Suppressor macrophage treated with lipopolysaccharide for 4 hours (primary cell): ENCODE results near the gene CFAP107.

Experiments used
- DNase-seq: peaks from one replicate; pipeline ENCODE4 v3.0.0-alpha.2; 2020

Gene CFAP107

GRCh38 chr1:12745126-12745991 lies 641 bp upstream of the CFAP107 start:
- DNase-seq: no peak

- no peak for DNase-seq
Observed at GRCh38 chr1:12748778-12749355, 2.9 kb downstream of the CFAP107 start.

DNA sequence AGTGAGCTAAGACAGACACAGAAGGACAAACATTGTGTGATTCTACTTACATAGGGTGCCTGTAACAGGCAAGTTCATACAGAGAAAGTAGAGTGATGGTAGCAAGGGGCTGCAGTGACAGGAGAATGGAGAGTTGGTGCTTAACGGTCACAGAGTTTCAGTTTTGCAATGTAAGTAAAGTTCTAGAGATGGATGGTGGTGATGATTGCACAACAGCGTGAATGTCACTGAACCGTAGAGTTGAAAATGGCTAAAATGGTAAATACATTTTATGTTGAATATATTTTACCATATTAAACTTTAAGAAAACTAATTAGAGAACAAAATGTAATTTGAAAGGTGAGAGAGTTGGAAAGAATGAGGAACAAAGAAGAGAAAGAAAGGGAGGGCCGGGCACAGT lies 8.7 kb downstream of the CFAP107 start:
- no peak for DNase-seq

DNA sequence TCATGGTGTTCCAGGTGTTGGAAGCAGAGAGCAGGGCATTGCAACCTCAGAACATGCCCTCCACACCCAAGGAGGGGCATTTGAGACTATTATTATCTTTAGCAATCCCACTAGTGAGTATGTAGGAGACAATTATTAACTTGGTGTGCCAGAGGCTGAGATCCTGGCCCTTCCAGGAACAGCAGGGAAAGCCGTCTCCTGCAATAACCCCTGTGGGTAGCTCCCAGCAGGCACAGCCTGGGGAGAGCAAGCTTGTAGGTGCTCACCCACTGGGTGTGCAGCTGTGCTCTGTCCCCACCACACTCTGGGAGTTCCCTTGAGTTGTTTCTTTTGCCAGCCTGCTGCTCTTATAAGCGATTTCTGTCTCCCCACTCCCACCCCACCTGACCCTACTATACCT lies 10.3 kb downstream of the CFAP107 start:
- DNase-seq: no peak

DNA sequence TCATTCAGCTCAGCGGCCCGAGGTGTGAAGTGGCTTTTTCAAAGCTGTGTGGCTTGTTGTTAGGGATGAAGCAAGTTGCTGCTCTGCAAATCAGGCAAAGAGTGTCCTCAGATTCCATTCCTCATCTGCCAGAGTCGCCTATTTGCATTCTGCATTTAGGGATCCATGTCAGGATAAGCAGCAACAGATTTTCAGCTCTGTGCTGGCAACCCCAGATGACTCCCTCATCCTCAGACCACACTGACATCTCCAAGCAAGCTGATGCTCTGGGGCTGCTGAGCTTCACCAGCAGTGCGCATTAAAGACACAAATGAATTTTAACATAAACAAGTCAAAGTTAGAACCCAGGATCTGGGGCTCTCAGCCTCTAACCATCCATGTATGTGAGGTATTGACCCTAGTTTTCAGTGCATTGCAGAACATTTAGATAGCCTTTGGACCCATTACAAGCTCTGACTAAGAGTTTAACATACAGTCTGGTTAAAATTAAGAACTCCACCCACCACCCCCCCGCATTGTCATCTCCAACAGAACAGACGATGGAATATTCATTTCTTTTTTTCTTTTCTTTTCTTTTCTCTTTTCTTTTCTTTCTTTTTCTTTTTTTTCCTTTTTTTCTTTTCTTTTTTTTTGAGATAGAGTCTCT lies 10.9 kb downstream of the CFAP107 start:
- DNase-seq: no peak

DNA sequence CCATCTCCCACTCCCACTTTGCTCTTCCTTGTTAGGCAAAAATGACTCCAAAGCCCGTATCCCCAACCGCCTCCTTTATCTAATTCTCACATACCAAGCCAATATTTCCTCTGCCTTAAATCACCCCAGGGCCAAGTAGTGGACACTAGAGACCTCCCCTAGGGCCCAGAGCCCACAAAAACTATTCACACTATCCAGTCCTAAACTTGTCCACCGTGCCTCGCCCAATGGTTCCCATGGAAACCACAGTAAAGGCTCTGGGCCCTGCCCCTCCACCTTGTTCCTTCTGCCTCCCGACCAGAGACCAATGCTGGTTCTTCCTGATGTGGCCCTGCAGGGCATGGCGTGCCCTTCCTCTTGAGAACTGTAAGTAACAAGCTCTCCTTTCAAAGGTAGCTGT lies 11.8 kb downstream of the CFAP107 start:
- DNase-seq: no peak

- no peak for DNase-seq
Observed at GRCh38 chr1:12760256-12760795, 14.3 kb downstream of the CFAP107 start.

DNA sequence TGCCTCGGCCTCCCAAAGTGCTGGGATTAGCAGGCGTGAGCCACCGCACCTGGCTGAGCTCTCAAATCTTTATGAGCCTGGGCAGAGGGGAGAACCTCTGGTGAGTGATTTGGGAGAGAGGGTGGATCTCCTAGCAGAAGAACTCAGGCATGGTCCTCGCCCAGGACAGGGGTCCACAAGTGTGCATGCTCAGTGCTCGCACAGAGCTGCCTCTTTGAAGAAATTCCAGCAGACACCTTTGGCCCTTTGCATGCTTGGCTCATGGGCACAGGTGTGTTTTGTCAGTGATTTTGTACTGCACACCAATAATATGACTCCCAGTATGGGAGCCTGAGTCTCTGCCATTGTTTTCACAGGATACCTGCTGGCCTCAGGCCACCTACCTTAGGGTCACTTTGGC lies 15.8 kb downstream of the CFAP107 start:
- DNase-seq: no peak

- no peak for DNase-seq
Observed at GRCh38 chr1:12762766-12763165, 16.8 kb downstream of the CFAP107 start.

- no peak for DNase-seq
Observed at GRCh38 chr1:12763479-12763878, 17.5 kb downstream of the CFAP107 start.

DNA sequence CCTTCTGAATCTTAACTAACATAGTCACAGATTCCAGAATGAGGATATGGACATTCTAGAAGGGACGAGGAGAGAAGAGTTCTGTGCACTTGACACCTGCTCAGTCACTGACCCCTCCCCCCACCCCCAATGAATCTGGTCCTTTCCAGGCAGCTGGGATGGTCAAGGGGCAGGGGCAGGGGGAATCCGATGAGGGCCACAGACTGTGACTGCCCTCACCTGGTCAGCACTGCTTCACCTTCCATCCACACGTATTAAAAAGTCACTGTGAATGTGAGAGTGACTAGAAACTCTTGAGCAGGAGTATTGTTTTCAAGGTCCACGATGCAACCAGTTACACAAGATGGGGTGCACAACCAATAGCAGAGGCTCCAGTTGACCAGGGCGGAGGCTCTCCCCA lies 18.0 kb downstream of the CFAP107 start:
- DNase-seq: no peak

GRCh38 chr1:12769031-12769430 lies 23.0 kb downstream of the CFAP107 start:
- no peak for DNase-seq

GRCh38 chr1:12769976-12770505 lies 24.0 kb downstream of the CFAP107 start:
- no peak for DNase-seq

- DNase-seq: no peak
Observed at GRCh38 chr1:12770620-12771019, 24.6 kb downstream of the CFAP107 start.

- no peak for DNase-seq
Observed at GRCh38 chr1:12771186-12771585, 25.2 kb downstream of the CFAP107 start.

GRCh38 chr1:12772520-12772919 lies 26.5 kb downstream of the CFAP107 start:
- no peak for DNase-seq

- DNase-seq: no peak
Observed at GRCh38 chr1:12773438-12773837, 27.4 kb downstream of the CFAP107 start, which contains the start of gene PRAMEF12. Gene PRAMEF12 (plus strand): TSS chr1:12773738. CDS start chr1:12774868, 1,130 bp downstream.

DNA sequence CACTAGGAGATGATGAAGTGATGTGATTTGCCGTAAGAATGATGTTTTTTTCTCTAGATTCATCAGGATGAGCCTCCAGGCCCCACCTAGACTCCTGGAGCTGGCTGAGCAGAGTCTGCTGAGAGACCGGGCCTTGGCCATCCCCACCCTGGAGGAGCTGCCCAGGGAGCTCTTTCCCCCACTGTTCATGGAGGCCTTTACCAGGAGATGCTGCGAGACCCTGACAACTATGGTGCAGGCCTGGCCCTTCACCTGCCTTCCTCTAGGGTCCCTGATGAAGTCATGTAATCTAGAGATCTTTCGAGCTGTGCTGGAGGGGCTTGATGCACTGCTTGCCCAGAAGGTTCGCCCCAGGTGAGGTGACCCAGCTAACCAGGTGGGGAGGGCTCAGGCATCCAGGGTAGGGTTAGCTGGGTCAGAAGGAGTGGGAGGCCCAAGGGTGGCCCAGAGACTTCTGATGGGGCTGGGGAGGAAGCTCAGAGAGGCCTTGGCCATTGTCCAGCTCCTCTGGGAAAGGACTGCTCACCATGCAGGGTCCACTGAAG lies 28.9 kb downstream of the CFAP107 start:
- DNase-seq: no peak

DNA sequence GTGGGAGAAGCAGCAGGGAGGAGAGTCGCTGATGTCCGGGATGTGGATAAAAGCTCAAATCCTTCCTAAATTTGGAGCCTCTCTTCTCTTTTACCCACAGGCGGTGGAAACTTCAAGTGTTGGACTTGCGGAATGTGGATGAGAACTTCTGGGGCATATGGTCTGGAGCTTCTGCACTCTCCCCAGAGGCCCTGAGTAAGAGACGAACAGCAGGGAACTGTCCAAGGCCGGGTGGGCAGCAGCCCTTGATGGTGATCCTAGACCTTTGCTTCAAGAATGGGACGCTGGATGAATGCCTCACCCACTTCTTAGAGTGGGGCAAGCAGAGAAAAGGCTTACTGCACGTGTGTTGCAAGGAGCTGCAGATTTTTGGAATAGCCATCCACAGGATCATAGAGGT lies 29.4 kb downstream of the CFAP107 start:
- DNase-seq: no peak

- no peak for DNase-seq
Observed at GRCh38 chr1:12776801-12777557, 31.0 kb downstream of the CFAP107 start.

DNA sequence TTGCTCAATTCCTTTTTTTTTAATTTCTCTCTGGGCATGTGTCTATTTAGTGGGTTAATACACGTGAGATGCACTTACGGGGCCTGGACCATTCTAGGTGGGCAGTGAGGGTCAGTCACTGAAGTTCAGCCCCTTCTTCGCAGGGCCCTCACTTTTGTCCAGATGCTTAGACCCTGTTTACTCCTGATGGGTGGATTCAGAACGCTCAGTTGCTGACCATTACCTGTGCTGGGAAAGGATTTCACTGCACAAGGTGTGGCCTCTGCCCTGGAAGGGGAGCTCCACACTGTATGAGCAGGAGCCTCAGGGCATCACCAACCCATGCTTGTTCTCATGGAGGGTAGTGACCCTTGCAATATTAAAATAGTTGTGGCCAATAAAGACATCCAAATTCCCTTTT lies 32.1 kb downstream of the CFAP107 start:
- DNase-seq: no peak

- DNase-seq: no peak
Observed at GRCh38 chr1:12778907-12779306, 32.9 kb downstream of the CFAP107 start.
